Adrenal gland (tissue), 5 donors: ENCODE data around the gene CMKLR1.

Experiments
- CTCF ChIP-seq, 6 experiments: fragments of 450-650 bp in 4 of 6; fragments of 200-600 bp in 2 of 6; sonication (generic) in 1 of 6; IDR thresholded peaks; 1 replicate in 5 of 6; 2 replicates in 1 of 6; pipeline versions ENCODE4 v1.5.1 to v1.8.0; 2016 to 2021; ENCODE audit warnings: antibody characterized with exemption in 6 of 6, mild to moderate bottlenecking in 2 of 6, moderate library complexity in 1 of 6
- POLR2A ChIP-seq, 2 donors: fragments of 450-650 bp; IDR thresholded peaks; one replicate each; pipeline ENCODE4 v1.6.1; 2017; ENCODE audit warnings: antibody characterized with exemption in 2 of 2, mild to moderate bottlenecking in 2 of 2, moderate library complexity in 1 of 2
- donor health status: DM: no; HTN: no; CAD: no.

- TF ChIP-seq CTCF (IDR thresholded peaks at IDR 0.05) (no peak), POLR2A (IDR thresholded peaks at IDR 0.05) (no peak)
Measured at GRCh38 chr12:108315486-108316105, 23.5 kb downstream of the CMKLR1 start.
